ENCODE measurements around the gene ANKLE2.
A peak's percentile ranks its signal among the peaks of the same experiment; 100 is the strongest.
"Not testable (repeated sequence)": the region's sequence is repeated elsewhere in the genome, so short reads cannot be mapped to it uniquely, and the experiment has no call there.

ANKLE2 gene

GRCh38 chr12:132761032-132761920 lies at the start of gene ANKLE2:
TSS of gene ANKLE2 (minus strand) at chr12:132761832. CDS start at chr12:132761798, 34 bp downstream.
- peak; percentile 69 for DNase-seq

- not testable (repeated sequence) for DNase-seq
These were observed 47.8 kb upstream of the ANKLE2 start for GRCh38 chr12:132809391-132809790.

- no peak for DNase-seq
These were observed 45.9 kb upstream of the ANKLE2 start for GRCh38 chr12:132807295-132808092.

GRCh38 chr12:132806857-132807256 lies 45.2 kb upstream of the ANKLE2 start:
- DNase-seq = peak; percentile 14

- no peak for DNase-seq
These were observed 42.8 kb upstream of the ANKLE2 start for GRCh38 chr12:132804426-132804861.

- DNase-seq = no peak
These were observed 42.3 kb upstream of the ANKLE2 start for GRCh38 chr12:132803888-132804287.

- DNase-seq = no peak
These were observed 41.5 kb upstream of the ANKLE2 start for GRCh38 chr12:132803125-132803524.

GRCh38 chr12:132801741-132802140 lies 40.1 kb upstream of the ANKLE2 start:
- DNase-seq = no peak

GRCh38 chr12:132798836-132799235 lies 37.2 kb upstream of the ANKLE2 start:
- DNase-seq = no peak

GRCh38 chr12:132797820-132798570 lies 36.4 kb upstream of the ANKLE2 start:
- no peak for DNase-seq

- DNase-seq = no peak
These were observed 34.2 kb upstream of the ANKLE2 start for GRCh38 chr12:132795847-132796246.

GRCh38 chr12:132791940-132792339 lies 30.3 kb upstream of the ANKLE2 start:
- DNase-seq = not testable (repeated sequence)

- DNase-seq = no peak
These were observed 27.5 kb upstream of the ANKLE2 start for GRCh38 chr12:132789099-132789471.

GRCh38 chr12:132788375-132789098 lies 26.9 kb upstream of the ANKLE2 start:
- DNase-seq = no peak

- no peak for DNase-seq
These were observed 26.2 kb upstream of the ANKLE2 start for GRCh38 chr12:132787877-132788276.

- DNase-seq = no peak
These were observed 24.6 kb upstream of the ANKLE2 start for GRCh38 chr12:132786192-132786591.

GRCh38 chr12:132784580-132784979 lies 22.9 kb upstream of the ANKLE2 start:
- no peak for DNase-seq

- DNase-seq = no peak
These were observed 22.4 kb upstream of the ANKLE2 start for GRCh38 chr12:132783917-132784531.

GRCh38 chr12:132781938-132782337 lies 20.3 kb upstream of the ANKLE2 start:
- DNase-seq = no peak

GRCh38 chr12:132779781-132780353 lies 18.2 kb upstream of the ANKLE2 start:
- DNase-seq = no peak

- no peak for DNase-seq
These were observed 16.0 kb upstream of the ANKLE2 start for GRCh38 chr12:132777614-132778013.

All from activated CD4-positive, alpha-beta T cell treated with anti-CD3 and anti-CD28 coated beads, Interleukin-2, amount 50 U/mL, for 16 hours (primary cell).